BE2C (cell line): ENCODE results near the gene CLIC4.

Experiments used
- DNase-seq: peaks from one replicate; pipeline ENCODE4 v3.0.0-alpha.2; 2020
- H3K27me3 ChIP-seq: fragments of 250-450 bp; sonication (Bioruptor Pico); 2 replicates; pipeline ENCODE4 v1.5.1; 2020; ENCODE audit warnings: mild to moderate bottlenecking
- H3K36me3 ChIP-seq: fragments of 250-450 bp; sonication (Bioruptor Pico); 2 replicates; pipeline ENCODE4 v1.5.1; 2020; ENCODE audit warnings: mild to moderate bottlenecking
- H3K4me1 ChIP-seq: fragments of 250-450 bp; sonication (Bioruptor Pico); 2 replicates; pipeline ENCODE4 v1.5.1; 2020
- H3K4me3 ChIP-seq: 2 replicates; pipeline ENCODE4 v1.5.1; 2011; ENCODE audit warnings: low read depth, low read length
- H3K9me3 ChIP-seq: fragments of 250-450 bp; sonication (Bioruptor Pico); 2 replicates; pipeline ENCODE4 v1.5.1; 2020
- CTCF ChIP-seq: IDR thresholded peaks from 2 replicates; pipeline ENCODE4 v1.5.1; 2012; ENCODE audit warnings: mild to moderate bottlenecking, low read depth, low read length

The CLIC4 gene

DNA sequence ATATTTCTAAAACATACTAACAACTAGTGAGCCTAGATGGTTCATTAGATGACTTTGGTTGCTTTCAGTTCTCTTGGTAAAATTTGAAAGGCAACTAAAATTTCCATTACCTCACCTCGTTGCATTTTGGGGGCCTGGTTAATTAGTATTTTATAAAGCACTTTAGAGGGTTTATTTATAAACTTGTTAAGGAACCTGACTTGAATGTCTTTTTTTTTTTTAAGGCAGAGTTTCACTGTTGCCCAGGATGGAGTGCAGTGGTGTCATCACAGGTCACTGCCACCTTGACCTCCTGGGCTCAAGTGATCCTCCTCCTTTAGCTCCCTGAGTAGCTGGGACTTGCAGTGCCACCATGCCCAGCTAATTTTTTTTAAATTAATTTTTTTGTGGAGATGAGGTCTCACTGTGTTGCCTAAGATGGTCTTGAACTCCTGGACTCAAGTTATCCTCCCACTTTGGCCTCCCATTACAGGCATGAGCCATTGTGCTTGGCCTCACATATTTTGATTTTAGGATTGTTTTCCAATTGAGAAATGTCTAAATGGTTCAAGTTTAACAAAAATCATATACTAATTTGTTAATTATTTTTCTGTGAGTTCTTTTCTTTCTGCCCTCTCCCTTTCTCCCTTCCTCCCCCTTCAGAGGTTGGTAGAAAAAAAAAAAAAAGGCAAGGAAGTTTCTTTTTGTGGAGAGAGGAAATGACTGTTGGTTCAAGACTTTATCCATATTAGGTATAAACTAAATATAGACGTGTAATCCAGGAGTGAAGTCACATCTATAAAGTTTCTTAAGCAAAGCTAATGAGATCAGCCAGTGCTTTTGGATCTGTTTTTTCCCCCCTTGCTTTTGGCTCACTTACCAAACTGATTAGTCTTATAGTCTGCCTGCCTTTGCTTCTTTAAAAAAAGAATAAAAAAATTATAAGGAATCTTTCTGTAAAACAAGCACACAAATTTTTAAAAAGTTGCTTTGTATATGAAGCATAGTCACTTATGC lies 24.7 kb downstream of the CLIC4 start:
- H3K27me3 ChIP-seq, result no peaks in the 10 kb centered on the region
- TF ChIP-seq CTCF, result no peak
- no peaks in the 10 kb centered on the region for H3K4me1 ChIP-seq
- no peaks in the 10 kb centered on the region for H3K9me3 ChIP-seq
- no peak overlapping the region for H3K4me3 ChIP-seq
- no peak for DNase-seq
- no peaks in the 10 kb centered on the region for H3K36me3 ChIP-seq

DNA sequence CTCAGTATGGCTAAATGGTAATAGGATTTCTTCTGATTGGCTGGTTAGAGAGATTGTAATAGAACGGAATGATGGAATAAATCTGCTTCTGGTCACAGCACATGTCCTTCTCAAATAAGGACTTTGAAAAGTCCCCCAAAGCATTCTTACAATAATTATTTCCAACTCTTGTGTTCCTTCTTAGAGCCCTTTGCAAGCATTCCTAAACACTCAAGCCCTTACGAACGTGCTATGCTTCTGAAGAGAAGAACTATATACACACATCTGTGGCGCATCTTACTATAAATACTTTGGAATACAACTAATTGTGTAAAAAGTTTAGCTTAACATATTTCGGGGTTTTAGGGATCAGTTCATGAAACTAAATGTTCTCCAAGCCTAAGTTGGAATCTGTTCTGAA lies 25.6 kb downstream of the CLIC4 start:
- H3K36me3 ChIP-seq, result no peaks in the 10 kb centered on the region
- no peak for DNase-seq
- H3K4me1 ChIP-seq, result no peaks in the 10 kb centered on the region
- no peak for TF ChIP-seq CTCF
- no peaks in the 10 kb centered on the region for H3K9me3 ChIP-seq
- H3K27me3 ChIP-seq, result no peaks in the 10 kb centered on the region
- H3K4me3 ChIP-seq, result no peak overlapping the region

- DNase-seq, result no peak
- Histone ChIP-seq H3K4me3 (no peak overlapping the region), H3K4me1 (no peaks in the 10 kb centered on the region), H3K36me3 (no peaks in the 10 kb centered on the region), H3K27me3 (no peaks in the 10 kb centered on the region), H3K9me3 (no peaks in the 10 kb centered on the region)
- no peak for TF ChIP-seq CTCF
These were observed 26.3 kb downstream of the CLIC4 start for GRCh38 chr1:24771574-24771973.

GRCh38 chr1:24773618-24774017 lies 28.4 kb downstream of the CLIC4 start:
- TF ChIP-seq CTCF, result no peak
- Histone ChIP-seq H3K4me3 (no peak overlapping the region), H3K4me1 (no peaks in the 10 kb centered on the region), H3K36me3 (no peaks in the 10 kb centered on the region), H3K9me3 (no peaks in the 10 kb centered on the region), H3K27me3 (no peaks in the 10 kb centered on the region)
- DNase-seq, result no peak

GRCh38 chr1:24775348-24775747 lies 30.1 kb downstream of the CLIC4 start:
- TF ChIP-seq CTCF, result no peak
- Histone ChIP-seq H3K9me3 (no peaks in the 10 kb centered on the region), H3K36me3 (no peaks in the 10 kb centered on the region), H3K4me3 (no peak overlapping the region), H3K27me3 (no peaks in the 10 kb centered on the region), H3K4me1 (no peaks in the 10 kb centered on the region)
- DNase-seq, result no peak

GRCh38 chr1:24775916-24776315 lies 30.7 kb downstream of the CLIC4 start:
- no peak for DNase-seq
- TF ChIP-seq CTCF, result no peak
- H3K4me3 ChIP-seq, result no peak overlapping the region
- no peaks in the 10 kb centered on the region for H3K27me3 ChIP-seq
- H3K4me1 ChIP-seq, result no peaks in the 10 kb centered on the region
- H3K9me3 ChIP-seq, result no peaks in the 10 kb centered on the region
- H3K36me3 ChIP-seq, result no peaks in the 10 kb centered on the region
